ENCODE data around the gene COL6A6.

GRCh38 chr3:130514681-130515080, 2.3 kb upstream of the COL6A6 start:
- TF ChIP-seq, protein P1, sequence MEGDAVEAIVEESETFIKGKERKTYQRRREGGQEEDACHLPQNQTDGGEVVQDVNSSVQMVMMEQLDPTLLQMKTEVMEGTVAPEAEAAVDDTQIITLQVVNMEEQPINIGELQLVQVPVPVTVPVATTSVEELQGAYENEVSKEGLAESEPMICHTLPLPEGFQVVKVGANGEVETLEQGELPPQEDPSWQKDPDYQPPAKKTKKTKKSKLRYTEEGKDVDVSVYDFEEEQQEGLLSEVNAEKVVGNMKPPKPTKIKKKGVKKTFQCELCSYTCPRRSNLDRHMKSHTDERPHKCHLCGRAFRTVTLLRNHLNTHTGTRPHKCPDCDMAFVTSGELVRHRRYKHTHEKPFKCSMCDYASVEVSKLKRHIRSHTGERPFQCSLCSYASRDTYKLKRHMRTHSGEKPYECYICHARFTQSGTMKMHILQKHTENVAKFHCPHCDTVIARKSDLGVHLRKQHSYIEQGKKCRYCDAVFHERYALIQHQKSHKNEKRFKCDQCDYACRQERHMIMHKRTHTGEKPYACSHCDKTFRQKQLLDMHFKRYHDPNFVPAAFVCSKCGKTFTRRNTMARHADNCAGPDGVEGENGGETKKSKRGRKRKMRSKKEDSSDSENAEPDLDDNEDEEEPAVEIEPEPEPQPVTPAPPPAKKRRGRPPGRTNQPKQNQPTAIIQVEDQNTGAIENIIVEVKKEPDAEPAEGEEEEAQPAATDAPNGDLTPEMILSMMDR (IDR thresholded peaks at IDR 0.05) = no peak
- TF ChIP-seq POLR2AphosphoS5 (IDR thresholded peaks at IDR 0.05; ENCODE audit: insufficient read depth in 1 of 2, low read depth in 1 of 2) = no peak
- no peak for TF ChIP-seq POLR2A (IDR thresholded peaks at IDR 0.05)
